Endometrial microvascular endothelial cells (primary cell): ENCODE results near the gene PCDHA2. TPM values are rescaled to one million over a fixed set of nuclear protein-coding genes. Genes with fewer than 3 reads are reported as not detected.
"Not testable (repeated sequence)": the region's sequence is repeated elsewhere in the genome, so short reads cannot be mapped to it uniquely, and the experiment has no call there.

ENCODE experiments used
- in situ Hi-C: cut with HindIII; loops from 2 replicates; pipeline ENCODE4 v1.10.0; 2017; ENCODE audit warnings: low sequenced_read_pairs, low pct_unique_long_range_greater_than_20kb; ENCODE audit errors: inconsistent ontology term
- total RNA-seq: library from RNA; depleted of rRNA; stranded (reverse); fragments of >200 nt; gene quantifications from one replicate; pipeline ENCODE4 v1.2.3, GENCODE V29; 2015; ENCODE audit errors: inconsistent ontology term

The PCDHA2 gene
- total RNA-seq, 1 donor from 2014 or later, result not detected

- in situ Hi-C loops, result not testable (repeated sequence)
Observed at GRCh38 chr5:140808241-140808888, 13.7 kb downstream of the PCDHA2 start.

- in situ Hi-C loops, result no loop called here
Observed at GRCh38 chr5:140808889-140809291, 14.2 kb downstream of the PCDHA2 start.

- in situ Hi-C loops, result no loop called here
Observed at GRCh38 chr5:140821375-140822280, 27.0 kb downstream of the PCDHA2 start, which contains the start of gene PCDHA5. TSS of gene PCDHA5 (plus strand) at chr5:140821613.

GRCh38 chr5:140822281-140822629, 27.6 kb downstream of the PCDHA2 start:
- in situ Hi-C loops, result no loop called here

GRCh38 chr5:140822969-140823368, 28.3 kb downstream of the PCDHA2 start:
- in situ Hi-C loops, result not testable (repeated sequence)

GRCh38 chr5:140823475-140823874, 28.8 kb downstream of the PCDHA2 start:
- in situ Hi-C loops, result no loop called here

- in situ Hi-C loops, result no loop called here
Observed at GRCh38 chr5:140827704-140828361, 33.2 kb downstream of the PCDHA2 start, which contains the start of gene PCDHA6. TSS of gene PCDHA6 (plus strand) at chr5:140827960. CDS start at chr5:140828092, 132 bp downstream.

- in situ Hi-C loops, result no loop called here
Observed at GRCh38 chr5:140828362-140828737, 33.7 kb downstream of the PCDHA2 start.

GRCh38 chr5:140829511-140830501, 35.2 kb downstream of the PCDHA2 start:
- in situ Hi-C loops, result not testable (repeated sequence)

GRCh38 chr5:140833993-140834392, 39.3 kb downstream of the PCDHA2 start, which contains the start of gene PCDHA7:
TSS of gene PCDHA7 (plus strand) at chr5:140834269. CDS start at chr5:140834384, 115 bp downstream.
- in situ Hi-C loops, result no loop called here

- in situ Hi-C loops, result not testable (repeated sequence)
Observed at GRCh38 chr5:140834439-140835008, 39.9 kb downstream of the PCDHA2 start.

- in situ Hi-C loops, result no loop called here
Observed at GRCh38 chr5:140835622-140836510, 41.2 kb downstream of the PCDHA2 start.

GRCh38 chr5:140840978-140841962, 46.6 kb downstream of the PCDHA2 start, which contains the start of gene PCDHA8:
TSS of gene PCDHA8 (plus strand) at chr5:140841187. CDS start at chr5:140841322, 135 bp downstream.
- in situ Hi-C loops, result no loop called here

GRCh38 chr5:140842798-140843733, 48.4 kb downstream of the PCDHA2 start:
- in situ Hi-C loops, result no loop called here
